Stimulated activated CD4-positive, alpha-beta T cell treated with anti-CD3 and anti-CD28 coated beads, Interleukin-4, amount 100 ng/mL, for 24 hours (primary cell): ENCODE results near the gene CCR5.

Experiments used
- DNase-seq: peaks from one replicate; pipeline ENCODE4 v3.0.0-alpha.2; 2020

Gene CCR5

GRCh38 chr3:46409739-46410489 lies 39.2 kb downstream of the CCR5 start:
- no peak for DNase-seq

GRCh38 chr3:46410669-46411068 lies 39.9 kb downstream of the CCR5 start:
- DNase-seq = no peak

GRCh38 chr3:46411271-46411670 lies 40.5 kb downstream of the CCR5 start:
- DNase-seq = no peak

GRCh38 chr3:46412786-46413298 lies 42.1 kb downstream of the CCR5 start:
- DNase-seq = no peak

- DNase-seq = no peak
Observed at GRCh38 chr3:46413951-46414350, 43.2 kb downstream of the CCR5 start.

GRCh38 chr3:46414739-46415138 lies 44.0 kb downstream of the CCR5 start:
- no peak for DNase-seq

- no peak for DNase-seq
Observed at GRCh38 chr3:46416125-46416810, 45.5 kb downstream of the CCR5 start.

GRCh38 chr3:46416811-46417510 lies 46.2 kb downstream of the CCR5 start:
- no peak for DNase-seq

- DNase-seq = no peak
Observed at GRCh38 chr3:46417841-46418611, 47.3 kb downstream of the CCR5 start.

- no peak for DNase-seq
Observed at GRCh38 chr3:46419816-46420215, 49.1 kb downstream of the CCR5 start.

- DNase-seq = no peak
Observed at GRCh38 chr3:46420931-46421330, 50.2 kb downstream of the CCR5 start.

GRCh38 chr3:46422617-46423016 lies 51.9 kb downstream of the CCR5 start:
- no peak for DNase-seq

GRCh38 chr3:46423588-46423987 lies 52.8 kb downstream of the CCR5 start:
- no peak for DNase-seq
